ENCODE data around the gene KCNQ2.

KCNQ2 gene

GRCh38 chr20:63411898-63412631, 60.4 kb downstream of the KCNQ2 start:
- H3K9me2 ChIP-seq (replicated peaks; ENCODE audit: control insufficient read depth, low read length), result no peaks in the 10 kb centered on the region
- H3K4me3 ChIP-seq (ENCODE audit: low read length), result no peak overlapping the region
- no peaks in the 10 kb centered on the region for H3K9me3 ChIP-seq (ENCODE audit: control insufficient read depth, insufficient read depth, low read length)
- H3K27me3 ChIP-seq (ENCODE audit: control insufficient read depth, low read length), result no peaks in the 10 kb centered on the region
- H3K4me1 ChIP-seq (ENCODE audit: control insufficient read depth, low read length), result no peaks in the 10 kb centered on the region
- H3K79me2 ChIP-seq (ENCODE audit: control insufficient read depth, low read length), result no peaks in the 10 kb centered on the region
- H3F3A ChIP-seq (ENCODE audit: control insufficient read depth, insufficient read depth), result no peaks in the 10 kb centered on the region
- H4K20me1 ChIP-seq (ENCODE audit: control insufficient read depth, insufficient read depth, low read depth, low read length), result no peaks in the 10 kb centered on the region
- no peaks in the 10 kb centered on the region for H3K36me3 ChIP-seq (ENCODE audit: control insufficient read depth, low read length)
- TF ChIP-seq, protein P1, sequence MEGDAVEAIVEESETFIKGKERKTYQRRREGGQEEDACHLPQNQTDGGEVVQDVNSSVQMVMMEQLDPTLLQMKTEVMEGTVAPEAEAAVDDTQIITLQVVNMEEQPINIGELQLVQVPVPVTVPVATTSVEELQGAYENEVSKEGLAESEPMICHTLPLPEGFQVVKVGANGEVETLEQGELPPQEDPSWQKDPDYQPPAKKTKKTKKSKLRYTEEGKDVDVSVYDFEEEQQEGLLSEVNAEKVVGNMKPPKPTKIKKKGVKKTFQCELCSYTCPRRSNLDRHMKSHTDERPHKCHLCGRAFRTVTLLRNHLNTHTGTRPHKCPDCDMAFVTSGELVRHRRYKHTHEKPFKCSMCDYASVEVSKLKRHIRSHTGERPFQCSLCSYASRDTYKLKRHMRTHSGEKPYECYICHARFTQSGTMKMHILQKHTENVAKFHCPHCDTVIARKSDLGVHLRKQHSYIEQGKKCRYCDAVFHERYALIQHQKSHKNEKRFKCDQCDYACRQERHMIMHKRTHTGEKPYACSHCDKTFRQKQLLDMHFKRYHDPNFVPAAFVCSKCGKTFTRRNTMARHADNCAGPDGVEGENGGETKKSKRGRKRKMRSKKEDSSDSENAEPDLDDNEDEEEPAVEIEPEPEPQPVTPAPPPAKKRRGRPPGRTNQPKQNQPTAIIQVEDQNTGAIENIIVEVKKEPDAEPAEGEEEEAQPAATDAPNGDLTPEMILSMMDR (IDR thresholded peaks at IDR 0.05; ENCODE audit: low read depth, low read length, poor library complexity, severe bottlenecking), result no peak
- TF ChIP-seq EZH2phosphoT487 (IDR thresholded peaks at IDR 0.05; ENCODE audit: borderline replicate concordance, low read length), result no peak
- no peak overlapping the region for H3K27ac ChIP-seq (ENCODE audit: low read depth, low read length)
- H3K4me2 ChIP-seq (ENCODE audit: low read length), result no peak overlapping the region

GRCh38 chr20:63411151-63411897, 61.1 kb downstream of the KCNQ2 start:
- no peak overlapping the region for H3K4me2 ChIP-seq (ENCODE audit: low read length)

DNA sequence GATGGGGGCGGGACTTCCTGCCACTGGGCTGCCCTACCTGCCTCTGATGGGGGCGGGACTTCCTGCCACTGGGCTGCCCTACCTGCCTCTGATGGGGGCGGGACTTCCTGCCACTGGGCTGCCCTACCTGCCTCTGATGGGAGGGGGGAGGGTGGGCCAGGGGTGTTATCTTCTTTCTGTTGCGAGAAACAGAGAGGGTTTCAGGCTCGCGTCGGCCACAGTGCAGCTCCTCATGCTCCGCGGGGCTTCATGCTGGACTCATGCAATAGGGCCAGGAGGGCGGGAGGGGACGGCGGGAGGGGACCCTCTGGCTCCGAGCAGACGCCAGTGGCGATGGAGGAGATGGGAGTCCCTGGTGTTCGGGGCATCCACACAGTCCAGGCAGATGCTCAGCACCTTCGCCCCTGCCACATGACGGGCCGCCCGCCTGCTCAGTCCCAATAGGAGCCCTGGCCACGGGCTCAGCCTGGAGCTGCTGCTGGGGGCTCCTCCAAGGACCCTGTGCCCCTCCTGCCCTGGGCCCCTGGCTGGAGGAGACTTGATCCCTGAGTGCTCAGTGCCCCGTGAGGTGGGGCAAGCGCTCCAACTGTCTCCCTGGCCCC, 62.5 kb downstream of the KCNQ2 start:
- no peaks in the 10 kb centered on the region for H3K4me1 ChIP-seq (ENCODE audit: control insufficient read depth, low read length)

More at GRCh38 chr20:63411151-63411897, 61.1 kb downstream of the KCNQ2 start:
- H3K79me2 ChIP-seq (ENCODE audit: control insufficient read depth, low read length), result no peaks in the 10 kb centered on the region
- H3K9me3 ChIP-seq (ENCODE audit: control insufficient read depth, insufficient read depth, low read length), result no peaks in the 10 kb centered on the region
- H3F3A ChIP-seq (ENCODE audit: control insufficient read depth, insufficient read depth), result no peaks in the 10 kb centered on the region
- H4K20me1 ChIP-seq (ENCODE audit: control insufficient read depth, insufficient read depth, low read depth, low read length), result no peaks in the 10 kb centered on the region
- no peak overlapping the region for H3K27ac ChIP-seq (ENCODE audit: low read depth, low read length)
- no peaks in the 10 kb centered on the region for H3K9me2 ChIP-seq (replicated peaks; ENCODE audit: control insufficient read depth, low read length)
- no peaks in the 10 kb centered on the region for H3K27me3 ChIP-seq (ENCODE audit: control insufficient read depth, low read length)
- no peaks in the 10 kb centered on the region for H3K36me3 ChIP-seq (ENCODE audit: control insufficient read depth, low read length)
- H3K4me3 ChIP-seq (ENCODE audit: low read length), result no peak overlapping the region
- TF ChIP-seq EZH2phosphoT487 (IDR thresholded peaks at IDR 0.05; ENCODE audit: borderline replicate concordance, low read length), result no peak
- H3K4me1 ChIP-seq (ENCODE audit: control insufficient read depth, low read length), result no peaks in the 10 kb centered on the region

More for the DNA sequence above, 62.5 kb downstream of the KCNQ2 start:
- Histone ChIP-seq H3K79me2 (ENCODE audit: control insufficient read depth, low read length) (no peaks in the 10 kb centered on the region), H3K4me2 (ENCODE audit: low read length) (no peak overlapping the region), H3K27ac (ENCODE audit: low read depth, low read length) (no peak overlapping the region), H3K27me3 (ENCODE audit: control insufficient read depth, low read length) (no peaks in the 10 kb centered on the region), H3K9me3 (ENCODE audit: control insufficient read depth, insufficient read depth, low read length) (no peaks in the 10 kb centered on the region), H3K4me3 (ENCODE audit: low read length) (no peak overlapping the region), H4K20me1 (ENCODE audit: control insufficient read depth, insufficient read depth, low read depth, low read length) (no peaks in the 10 kb centered on the region), H3K36me3 (ENCODE audit: control insufficient read depth, low read length) (no peaks in the 10 kb centered on the region), H3K9me2 (replicated peaks; ENCODE audit: control insufficient read depth, low read length) (no peaks in the 10 kb centered on the region), H3F3A (ENCODE audit: control insufficient read depth, insufficient read depth) (no peaks in the 10 kb centered on the region)
- no peak for TF ChIP-seq EZH2phosphoT487 (IDR thresholded peaks at IDR 0.05; ENCODE audit: borderline replicate concordance, low read length)
- TF ChIP-seq, protein P1 (IDR thresholded peaks at IDR 0.05; ENCODE audit: low read depth, low read length, poor library complexity, severe bottlenecking), result no peak
